AG04450 (cell line): ENCODE data around the gene SINHCAF. TPM values are rescaled to one million over a fixed set of nuclear protein-coding genes. Genes with fewer than 3 reads are reported as not detected.

Experiments used
- CTCF ChIA-PET: fragments of 300-600, 350-600 bp; formaldehyde crosslinking; extraction: SDS; loops from one replicate; lab custom pipeline; 2022; ENCODE audit warnings: antibody characterized with exemption, inconsistent platforms; lab: Charles Lee
- POLR2A ChIA-PET: fragments of 350-600 bp; formaldehyde crosslinking; extraction: SDS; loops from one replicate; lab custom pipeline; 2021; ENCODE audit warnings: antibody characterized with exemption, inconsistent platforms; lab: Yijun Ruan, JAX
- DNase-seq: peaks from one replicate; pipeline ENCODE4 v3.0.0-alpha.2; 2011; ENCODE audit warnings: low read depth, low spot score
- H3K27ac ChIP-seq: one replicate; pipeline ENCODE4 v1.5.1; 2012; ENCODE audit warnings: low read depth, low read length, control low read depth
- H3K27me3 ChIP-seq: one replicate; pipeline ENCODE4 v1.6.0; 2012; ENCODE audit warnings: low read length; ENCODE audit not compliant: control insufficient read depth, insufficient read depth
- H3K4me3 ChIP-seq: 2 replicates; pipeline ENCODE4 v1.5.1; 2011; ENCODE audit warnings: mild to moderate bottlenecking, low read depth, low read length, control low read depth
- H3K9me3 ChIP-seq: 2 replicates; pipeline ENCODE4 v1.5.1; 2012; ENCODE audit warnings: low read length; ENCODE audit not compliant: control insufficient read depth, insufficient read depth
- CTCF ChIP-seq: IDR thresholded peaks from 2 replicates; pipeline ENCODE4 v1.5.1; 2011; ENCODE audit warnings: low read depth, low read length, control low read depth, inconsistent platforms
- polyA plus RNA-seq: library from polyadenylated mRNA; depleted of rRNA; stranded (reverse); fragments of >200 nt; gene quantifications from 2 replicates; pipeline ENCODE4 v1.2.3, GENCODE V29; 2011

Gene SINHCAF
- polyA plus RNA-seq, 1 experiment: 31.6 TPM

DNA sequence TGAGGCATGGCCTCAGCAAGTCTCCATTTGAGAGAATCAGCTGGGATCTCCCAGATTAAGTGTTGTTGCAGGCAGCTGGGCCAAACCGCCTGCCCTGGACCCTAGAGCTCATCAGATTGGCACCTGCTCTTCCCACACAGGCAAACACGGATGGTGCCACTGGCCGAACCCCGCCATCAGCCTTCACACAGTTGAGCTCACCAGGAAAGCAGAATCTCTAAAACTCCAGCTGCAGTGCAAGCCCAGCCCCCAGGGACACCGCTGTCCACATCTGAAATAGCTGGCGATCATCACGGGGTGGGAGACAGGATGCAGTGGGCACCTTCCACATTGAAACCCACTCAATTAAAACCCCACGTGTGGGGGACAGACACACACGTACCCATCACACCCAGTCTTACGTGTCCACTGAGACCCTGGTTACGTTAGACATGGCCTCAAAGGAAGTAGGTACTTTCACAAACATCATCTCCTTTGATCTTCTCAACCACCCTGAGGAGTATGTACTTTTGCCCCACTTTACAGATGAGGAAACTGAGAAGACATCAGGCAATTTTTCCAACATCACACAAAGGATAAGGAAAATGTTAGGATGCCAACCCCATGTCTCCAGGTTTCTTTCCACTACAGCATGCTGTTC lies 88.8 kb downstream of the SINHCAF start:
- TF ChIP-seq CTCF: no peak
- H3K9me3 ChIP-seq: no peaks in the 10 kb centered on the region
- no peak overlapping the region for H3K4me3 ChIP-seq
- DNase-seq: no peak
- peaks cover 35% of the 10 kb centered on the region for H3K27me3 ChIP-seq
- no peak overlapping the region for H3K27ac ChIP-seq
- ChIA-PET CTCF (interaction anchor here (0.8 to 6.5 kb wide), 3 partner anchors 14 to 388 kb away, joined by 3 to 80 read pairs (median 20); no protein-coding TSS in a partner anchor), POLR2A (no interaction called here)

- H3K27ac ChIP-seq: no peak overlapping the region
- POLR2A ChIA-PET: no interaction called here
- H3K9me3 ChIP-seq: peaks cover 5% of the 10 kb centered on the region; the same call in 1 of the 2 replicates
- H3K27me3 ChIP-seq: peaks cover 40% of the 10 kb centered on the region
- no peak overlapping the region for H3K4me3 ChIP-seq
- CTCF ChIA-PET: interaction anchor here (4.5 to 6.5 kb wide), 2 partner anchors 36 to 387 kb away, joined by 20 to 80 read pairs; no protein-coding TSS in a partner anchor
- DNase-seq: no peak
- no peak for TF ChIP-seq CTCF
These were observed 90.0 kb downstream of the SINHCAF start for GRCh38 chr12:31235868-31236395.

DNA sequence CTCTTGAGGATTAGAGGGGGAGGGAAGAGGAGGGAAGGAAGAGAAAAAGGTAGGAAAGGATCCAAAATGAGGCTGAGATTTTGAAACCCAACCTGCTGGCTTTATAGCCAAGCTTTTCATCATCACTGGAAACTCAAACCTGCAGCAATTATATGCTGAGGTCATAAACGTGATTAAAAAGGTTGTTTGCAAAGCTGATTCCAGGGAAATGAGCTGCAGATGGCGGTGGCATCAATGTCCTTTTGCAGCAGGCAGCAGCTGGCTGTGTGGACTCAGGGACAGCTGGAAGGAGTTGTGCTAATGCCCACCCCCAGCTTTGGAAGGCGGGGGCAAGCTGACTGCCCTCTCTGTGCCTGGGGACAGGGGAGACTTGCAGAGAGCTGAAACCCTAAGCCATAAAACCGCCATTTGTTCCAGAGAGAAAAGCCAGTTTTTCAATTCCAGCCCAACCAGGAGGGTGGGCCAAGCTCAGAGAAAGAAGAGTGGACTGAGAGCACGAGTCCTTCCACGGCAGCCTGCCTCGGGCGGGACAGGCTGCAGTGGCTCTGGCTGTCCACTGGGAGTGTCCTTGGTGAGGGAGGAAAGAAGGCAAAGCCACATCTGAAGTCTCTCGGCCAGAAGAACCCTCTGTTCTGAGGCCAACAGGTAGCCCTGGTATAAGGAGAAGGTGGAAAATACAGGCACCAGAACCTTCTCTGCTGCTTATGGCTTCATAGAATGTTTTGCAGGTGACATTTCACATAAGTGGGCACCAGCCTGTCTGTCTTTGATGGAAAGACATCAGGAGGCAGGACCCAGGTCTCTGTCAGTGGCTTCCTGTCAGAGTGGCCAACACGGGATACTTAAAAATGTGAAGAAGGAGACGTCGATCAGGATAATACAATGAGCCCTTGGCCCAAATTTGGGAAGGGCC lies 90.7 kb downstream of the SINHCAF start:
- Histone ChIP-seq H3K27me3 (peaks cover 40% of the 10 kb centered on the region), H3K4me3 (no peak overlapping the region), H3K9me3 (peaks cover 5% of the 10 kb centered on the region; the same call in 1 of the 2 replicates), H3K27ac (no peak overlapping the region)
- CTCF ChIA-PET: interaction anchor here (0.5 to 6.5 kb wide), 7 partner anchors 11 to 386 kb away, joined by 3 to 80 read pairs (median 4); no protein-coding TSS in a partner anchor
- DNase-seq: no peak
- POLR2A ChIA-PET: no interaction called here
- TF ChIP-seq CTCF: peak; percentile 54

DNA sequence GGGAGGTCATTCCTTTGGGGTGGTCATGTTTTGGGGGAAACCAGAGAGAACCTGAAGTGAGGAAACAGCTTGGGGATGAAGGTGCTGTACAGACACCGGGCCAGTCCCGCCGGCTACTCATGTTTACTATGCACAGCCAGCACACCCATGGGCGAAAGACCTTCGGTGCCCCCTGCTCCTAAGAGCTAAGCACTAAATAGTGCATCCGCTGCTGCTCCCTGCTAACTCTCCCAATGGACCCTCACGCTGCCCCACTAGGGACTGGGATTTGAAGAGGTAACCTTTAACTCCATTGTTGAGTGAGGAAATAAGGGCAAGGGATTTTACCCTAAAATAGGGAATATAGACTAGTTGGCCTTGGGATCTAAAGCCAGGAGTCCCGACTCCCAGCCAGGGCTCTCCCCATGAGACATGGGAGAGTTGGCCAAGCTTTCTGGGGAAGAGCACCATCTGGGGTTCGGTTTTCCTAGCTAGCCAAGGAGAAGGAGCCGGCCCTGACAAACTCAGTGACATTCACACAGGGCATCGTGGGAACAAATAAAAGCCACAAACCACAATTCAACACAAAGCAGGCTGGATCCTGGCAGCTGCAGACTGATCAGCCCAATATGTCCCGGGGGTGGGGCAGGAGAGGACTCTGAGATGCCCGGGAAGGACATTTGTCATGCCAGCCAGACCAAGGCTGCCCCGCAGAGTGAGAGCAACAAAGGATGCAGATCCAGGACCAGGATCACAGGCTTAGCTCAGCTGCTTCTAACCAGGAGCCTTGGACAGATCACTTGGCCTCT lies 91.7 kb downstream of the SINHCAF start:
- ChIA-PET CTCF (interaction anchor here (0.5 to 1.5 kb wide), 4 partner anchors 16 to 160 kb away, joined by 3 to 4 read pairs (median 4); no protein-coding TSS in a partner anchor), POLR2A (no interaction called here)
- Histone ChIP-seq H3K27ac (no peak overlapping the region), H3K4me3 (no peak overlapping the region), H3K9me3 (peaks cover 5% of the 10 kb centered on the region; the same call in 1 of the 2 replicates), H3K27me3 (peaks cover 40% of the 10 kb centered on the region)
- no peak for TF ChIP-seq CTCF
- DNase-seq: no peak
